SU-DHL-6 (cell line): ENCODE measurements around the gene MRAP2.

Source experiments
- CTCF ChIP-seq: fragments of 200-600 bp; sonication (generic); IDR thresholded peaks from one replicate; pipeline ENCODE4 v1.5.1; 2017; ENCODE audit warnings: antibody characterized with exemption, mild to moderate bottlenecking, low read length, moderate library complexity; ENCODE audit not compliant: insufficient read depth, poor library complexity, severe bottlenecking
- EZH2phosphoT487 ChIP-seq: fragments of 200-600 bp; sonication (generic), shearing (Covaris generic); conservative IDR thresholded peaks from 2 replicates; pipeline ENCODE4 v1.6.1; 2018; ENCODE audit warnings: mild to moderate bottlenecking, antibody characterized with exemption, low read length, moderate library complexity, mixed read lengths

GRCh38 chr6:84072442-84072997 lies 38.9 kb downstream of the MRAP2 start:
- TF ChIP-seq CTCF = no peak
- no peak for TF ChIP-seq EZH2phosphoT487
